ENCODE results near the gene GNG3. TPM values are rescaled to one million over a fixed set of nuclear protein-coding genes. Genes with fewer than 3 reads are reported as not detected.

Gene GNG3
- total RNA-seq: 1.8 and 2.0 TPM in 2 replicates
- long read RNA-seq, partial matches to known transcripts: 0 of 3 reads
- long read RNA-seq, other reads (novel, unspliced or antisense): 3 of 3 reads

DNA sequence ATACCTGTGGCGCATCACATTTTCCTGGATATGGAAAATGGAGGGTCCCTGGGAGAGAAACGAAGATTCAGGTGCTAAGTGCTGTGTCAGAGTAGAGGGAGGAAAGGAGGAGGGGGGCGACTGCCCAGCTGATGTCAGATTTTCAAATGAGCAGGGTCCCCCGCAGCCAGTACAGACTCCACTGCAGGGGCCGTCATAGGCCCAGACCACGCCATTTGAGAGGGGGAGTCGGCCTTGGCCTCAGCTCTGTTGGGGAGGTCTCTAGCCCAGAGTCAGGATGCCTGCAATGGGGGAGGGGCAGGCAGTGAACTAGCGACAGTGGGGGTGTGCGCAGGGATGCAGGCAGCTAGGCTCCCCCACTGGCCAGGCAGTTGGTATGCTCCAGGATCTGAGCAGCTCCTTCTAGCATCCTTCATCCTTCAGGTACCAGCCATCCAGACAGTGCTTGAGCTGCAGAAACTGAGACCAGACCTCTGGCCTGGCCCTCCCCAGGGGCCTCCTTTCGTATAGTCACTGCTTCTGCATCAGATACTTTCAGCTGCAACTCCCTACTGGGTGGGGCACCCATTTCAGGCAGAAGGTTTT is at the start of gene GNG3, which contains the start of gene BSCL2:
Gene GNG3, plus strand, starts transcription at position 400 of the 585 bp plus-strand sequence. CDS start 620 bp downstream, outside the sequence.
Gene BSCL2, minus strand, starts transcription at position 148 of the 585 bp plus-strand sequence. CDS start 229 bp downstream, outside the sequence.
- peaks cover 28% of the 10 kb centered on the region for H3K4me1 Mint-ChIP-seq (ENCODE audit: low read depth)
- peaks cover 12% of the 10 kb centered on the region for H3K36me3 Mint-ChIP-seq (ENCODE audit: insufficient read depth)
- peak within 1 kb of the TSS; percentile 99 for H3K27ac Mint-ChIP-seq
- peak within 1 kb of the TSS; percentile 95 for H3K4me3 Mint-ChIP-seq (ENCODE audit: low read depth)
- H3K27me3 Mint-ChIP-seq: no peaks in the 10 kb centered on the region
- no peaks in the 10 kb centered on the region for H3K9me3 Mint-ChIP-seq (ENCODE audit: low read depth)
- no peak for DNase-seq (ENCODE audit: low spot score, unreplicated experiment)
- TF ChIP-seq, protein P1, sequence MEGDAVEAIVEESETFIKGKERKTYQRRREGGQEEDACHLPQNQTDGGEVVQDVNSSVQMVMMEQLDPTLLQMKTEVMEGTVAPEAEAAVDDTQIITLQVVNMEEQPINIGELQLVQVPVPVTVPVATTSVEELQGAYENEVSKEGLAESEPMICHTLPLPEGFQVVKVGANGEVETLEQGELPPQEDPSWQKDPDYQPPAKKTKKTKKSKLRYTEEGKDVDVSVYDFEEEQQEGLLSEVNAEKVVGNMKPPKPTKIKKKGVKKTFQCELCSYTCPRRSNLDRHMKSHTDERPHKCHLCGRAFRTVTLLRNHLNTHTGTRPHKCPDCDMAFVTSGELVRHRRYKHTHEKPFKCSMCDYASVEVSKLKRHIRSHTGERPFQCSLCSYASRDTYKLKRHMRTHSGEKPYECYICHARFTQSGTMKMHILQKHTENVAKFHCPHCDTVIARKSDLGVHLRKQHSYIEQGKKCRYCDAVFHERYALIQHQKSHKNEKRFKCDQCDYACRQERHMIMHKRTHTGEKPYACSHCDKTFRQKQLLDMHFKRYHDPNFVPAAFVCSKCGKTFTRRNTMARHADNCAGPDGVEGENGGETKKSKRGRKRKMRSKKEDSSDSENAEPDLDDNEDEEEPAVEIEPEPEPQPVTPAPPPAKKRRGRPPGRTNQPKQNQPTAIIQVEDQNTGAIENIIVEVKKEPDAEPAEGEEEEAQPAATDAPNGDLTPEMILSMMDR (IDR thresholded peaks at IDR 0.05; ENCODE audit: unreplicated experiment): no peak

DNA sequence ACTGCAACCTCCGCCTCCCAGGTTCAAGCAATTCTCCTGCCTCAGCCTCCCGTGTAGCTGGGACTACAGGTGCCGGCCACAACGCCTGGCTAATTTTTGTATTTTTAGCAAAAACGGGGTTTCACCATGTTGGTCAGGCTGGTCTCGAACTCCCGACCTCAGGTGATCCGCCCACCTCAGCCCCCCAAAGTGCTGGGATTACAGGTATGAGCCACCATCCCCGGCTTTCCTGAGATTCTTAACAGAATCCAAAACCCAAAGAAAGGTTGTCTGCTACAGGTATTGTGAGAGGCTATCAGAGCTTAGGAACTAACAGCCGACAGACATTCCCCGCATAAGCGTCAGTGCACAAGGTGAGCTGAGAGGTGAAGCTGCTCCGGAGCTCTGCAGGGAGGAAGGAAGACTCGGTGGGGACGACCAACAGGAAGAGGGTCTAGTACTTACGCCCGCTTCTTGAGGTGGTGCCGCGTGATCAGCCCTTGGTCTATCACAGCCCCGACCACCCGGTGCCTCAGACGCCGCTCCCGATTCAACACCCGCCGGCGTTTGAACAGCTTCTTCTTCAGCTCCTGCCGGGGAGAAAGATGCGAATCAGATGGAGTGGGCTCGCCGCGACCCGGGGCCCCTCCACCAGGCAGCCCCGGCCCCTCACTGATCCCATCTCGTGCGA is 42.9 kb upstream of the GNG3 start:
- Mint-ChIP-seq H3K4me3 (ENCODE audit: low read depth) (peak overlapping the region; percentile 88), H3K36me3 (ENCODE audit: insufficient read depth) (peaks cover 5% of the 10 kb centered on the region), H3K27ac (peak overlapping the region; percentile 98), H3K4me1 (ENCODE audit: low read depth) (peaks cover 11% of the 10 kb centered on the region), H3K9me3 (ENCODE audit: low read depth) (no peaks in the 10 kb centered on the region), H3K27me3 (no peaks in the 10 kb centered on the region)
- no peak for DNase-seq (ENCODE audit: low spot score, unreplicated experiment)
- TF ChIP-seq, protein P1 (IDR thresholded peaks at IDR 0.05; ENCODE audit: unreplicated experiment): no peak

DNA sequence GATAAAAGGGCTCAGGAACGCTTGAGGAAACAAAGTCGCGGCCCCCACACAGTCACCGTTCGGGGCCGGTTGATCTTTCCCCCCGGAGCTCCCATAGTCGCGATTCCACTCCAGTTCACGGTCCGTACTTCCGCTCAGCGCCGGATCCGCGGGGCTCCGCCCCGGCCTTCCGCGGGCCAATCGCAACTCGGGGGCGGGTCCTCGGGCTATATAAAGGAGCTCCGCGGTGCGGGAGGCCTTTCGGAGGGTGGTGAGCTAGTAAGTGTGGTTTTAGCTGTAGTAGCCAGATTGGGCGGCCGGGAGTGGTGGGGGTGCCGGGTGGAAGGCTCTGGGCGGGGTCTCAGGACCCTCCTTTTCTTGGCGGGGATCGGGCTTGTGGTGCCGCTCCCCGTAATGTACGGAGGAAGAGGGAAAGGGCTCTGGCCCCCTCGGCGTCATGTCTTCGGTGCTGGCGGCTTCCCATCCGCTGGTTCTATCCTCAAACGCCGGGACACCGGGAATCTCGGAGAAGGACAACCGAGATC is 42.3 kb upstream of the GNG3 start, which contains the start of the genes C11orf98 and CSKMT:
Gene C11orf98, minus strand, starts transcription at position 136 of the 524 bp plus-strand sequence. Its CDS starts 41 bp downstream, at position 95.
Gene CSKMT, plus strand, starts transcription at position 238 of the 524 bp plus-strand sequence. CDS start 568 bp downstream, outside the sequence.
- no peaks in the 10 kb centered on the region for H3K27me3 Mint-ChIP-seq
- H3K27ac Mint-ChIP-seq: peak within 1 kb of the TSS; percentile 98
- H3K36me3 Mint-ChIP-seq (ENCODE audit: insufficient read depth): peaks cover 5% of the 10 kb centered on the region
- peak; percentile 96 for DNase-seq (ENCODE audit: low spot score, unreplicated experiment)
- H3K4me1 Mint-ChIP-seq (ENCODE audit: low read depth): peaks cover 11% of the 10 kb centered on the region
- H3K9me3 Mint-ChIP-seq (ENCODE audit: low read depth): no peaks in the 10 kb centered on the region
- TF ChIP-seq, protein P1 (IDR thresholded peaks at IDR 0.05; ENCODE audit: unreplicated experiment): no peak
- peak within 1 kb of the TSS; percentile 88 for H3K4me3 Mint-ChIP-seq (ENCODE audit: low read depth)

DNA sequence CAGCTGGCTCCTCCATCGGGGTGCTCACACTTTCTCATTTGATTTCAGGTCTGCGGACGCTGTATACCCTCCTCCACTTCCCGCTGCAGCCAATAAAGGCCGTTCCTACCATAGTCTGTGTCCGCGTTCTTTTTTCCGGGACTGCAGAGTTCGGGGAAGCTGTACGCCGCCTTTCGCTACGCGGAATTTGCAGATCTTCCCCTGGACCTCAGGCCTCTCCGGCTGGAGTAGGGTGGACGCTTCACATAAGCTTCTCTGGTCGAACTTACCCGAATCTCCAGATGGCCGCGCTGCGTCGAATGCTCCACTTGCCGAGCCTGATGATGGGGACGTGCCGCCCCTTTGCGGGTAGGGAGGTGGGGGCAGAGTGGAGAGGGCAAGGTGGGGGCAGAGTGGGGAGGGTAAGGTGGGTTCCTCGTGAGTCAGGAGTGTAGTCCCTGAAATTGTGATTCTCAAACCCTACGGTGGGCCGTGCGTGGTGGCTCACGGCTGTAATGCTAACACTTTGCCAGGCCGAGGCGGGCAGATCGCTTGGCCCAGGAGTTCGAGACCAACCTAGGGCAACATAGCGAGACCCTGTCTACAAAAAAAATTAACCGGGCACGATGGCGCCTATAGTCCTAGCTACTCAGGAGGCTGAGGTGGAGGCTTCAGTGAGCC is 41.7 kb upstream of the GNG3 start:
- Mint-ChIP-seq H3K4me3 (ENCODE audit: low read depth) (peak overlapping the region; percentile 88), H3K36me3 (ENCODE audit: insufficient read depth) (peaks cover 5% of the 10 kb centered on the region), H3K9me3 (ENCODE audit: low read depth) (no peaks in the 10 kb centered on the region), H3K27me3 (no peaks in the 10 kb centered on the region), H3K4me1 (ENCODE audit: low read depth) (peaks cover 12% of the 10 kb centered on the region), H3K27ac (peak overlapping the region; percentile 98)
- DNase-seq (ENCODE audit: low spot score, unreplicated experiment): no peak
- TF ChIP-seq, protein P1 (IDR thresholded peaks at IDR 0.05; ENCODE audit: unreplicated experiment): no peak

Measured in progenitor cell of endocrine pancreas (in vitro differentiated cells).